Fibroblast of lung (primary cell): Measurements from ENCODE around the gene RAP1A.
"Not testable (repeated sequence)": the region's sequence is repeated elsewhere in the genome, so short reads cannot be mapped to it uniquely, and the experiment has no call there.

Source experiments
- CTCF ChIP-seq, 2 donors: IDR thresholded peaks in 1 of 2; conservative IDR thresholded peaks in 1 of 2; 1 replicate in 1 of 2; 2 replicates in 1 of 2; pipeline ENCODE4 v1.5.1; 2011 to 2012; ENCODE audit warnings: low read length in 2 of 2, control low read depth in 1 of 2, inconsistent platforms in 1 of 2, low read depth in 1 of 2, mild to moderate bottlenecking in 1 of 2
- EZH2 ChIP-seq: IDR thresholded peaks from 2 replicates; pipeline ENCODE4 v1.5.1; 2012; ENCODE audit warnings: low read length, control low read depth, mild to moderate bottlenecking; ENCODE audit errors: missing control alignments

- TF ChIP-seq CTCF (conservative IDR thresholded peaks at IDR 0.05 in 1 of 2, IDR thresholded peaks at IDR 0.05 in 1 of 2; ENCODE audit: low read depth in 1 of 2, low read length in 2 of 2); EZH2: not testable (repeated sequence)
Observed at GRCh38 chr1:111608528-111608927, 11.1 kb upstream of the RAP1A start.
